Neuron (in vitro differentiated cells): Measurements from ENCODE around the gene RANBP17.
"Not testable (repeated sequence)": the region's sequence is repeated elsewhere in the genome, so short reads cannot be mapped to it uniquely, and the experiment has no call there.

Experiments used
- H2AFZ ChIP-seq: one replicate; pipeline ENCODE4 v1.6.1; 2013; ENCODE audit warnings: low read depth, mild to moderate bottlenecking, inconsistent platforms, low read length, moderate library complexity
- H3K27me3 ChIP-seq: one replicate; pipeline ENCODE4 v1.6.1; 2013; ENCODE audit warnings: low read length; ENCODE audit not compliant: insufficient read depth
- H3K36me3 ChIP-seq: one replicate; pipeline ENCODE4 v1.6.1; 2013; ENCODE audit warnings: low read length; ENCODE audit not compliant: insufficient read depth
- H3K4me1 ChIP-seq: one replicate; pipeline ENCODE4 v1.6.1; 2013; ENCODE audit warnings: low read length; ENCODE audit not compliant: insufficient read depth
- H3K4me3 ChIP-seq: 2 replicates; pipeline ENCODE4 v1.5.1; 2013; ENCODE audit warnings: mild to moderate bottlenecking, low read length, moderate library complexity
- H3K9me3 ChIP-seq: one replicate; pipeline ENCODE4 v1.6.1; 2013; ENCODE audit warnings: low read length

The RANBP17 gene

DNA sequence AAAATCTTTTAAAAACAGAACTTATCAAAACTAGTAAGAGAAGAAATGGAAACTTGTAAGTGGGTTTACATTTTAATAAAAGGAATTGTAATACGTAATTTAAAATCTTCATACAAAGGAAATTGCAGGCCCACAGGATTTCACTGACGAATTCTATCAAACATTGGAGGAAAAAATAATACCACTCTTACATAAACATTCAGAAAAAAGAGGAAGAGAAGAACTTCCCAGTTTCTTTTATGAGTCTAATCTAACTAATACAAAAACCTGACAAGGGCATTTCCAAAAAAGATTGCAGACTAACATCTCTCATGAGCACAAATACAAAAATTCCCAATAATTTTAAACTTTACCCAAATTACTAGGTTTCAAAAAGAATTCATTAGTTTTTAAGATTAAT lies 149.0 kb downstream of the RANBP17 start:
- H3K27me3 ChIP-seq, result no peaks in the 10 kb centered on the region
- no peaks in the 10 kb centered on the region for H3K36me3 ChIP-seq

DNA sequence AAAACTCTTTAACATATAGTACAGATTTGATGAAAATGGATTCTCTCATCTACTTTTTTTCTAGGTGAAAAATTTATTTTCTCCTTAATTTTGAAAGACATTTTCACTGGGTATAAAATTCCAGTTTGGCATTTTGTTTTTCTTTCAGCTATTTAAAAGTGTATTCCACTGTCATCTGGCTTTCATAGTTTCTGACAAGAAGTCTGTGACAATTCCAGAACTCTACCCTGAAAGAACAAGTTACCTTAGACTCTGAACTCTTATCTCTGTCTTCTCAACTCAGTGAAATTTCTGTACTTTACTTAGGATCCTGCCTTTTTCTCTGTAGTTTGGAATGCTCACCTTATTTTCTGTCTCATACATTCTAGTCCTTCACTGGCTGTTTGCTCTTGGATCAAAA lies 161.7 kb downstream of the RANBP17 start:
- Histone ChIP-seq H3K36me3 (no peaks in the 10 kb centered on the region), H3K9me3 (peaks cover 16% of the 10 kb centered on the region), H2AFZ (no peak overlapping the region), H3K4me1 (no peaks in the 10 kb centered on the region), H3K27me3 (no peaks in the 10 kb centered on the region), H3K4me3 (no peak overlapping the region)

More for the DNA sequence above, 149.0 kb downstream of the RANBP17 start:
- Histone ChIP-seq H3K4me1 (no peaks in the 10 kb centered on the region), H2AFZ (no peak overlapping the region), H3K9me3 (no peaks in the 10 kb centered on the region), H3K4me3 (no peak overlapping the region)

DNA sequence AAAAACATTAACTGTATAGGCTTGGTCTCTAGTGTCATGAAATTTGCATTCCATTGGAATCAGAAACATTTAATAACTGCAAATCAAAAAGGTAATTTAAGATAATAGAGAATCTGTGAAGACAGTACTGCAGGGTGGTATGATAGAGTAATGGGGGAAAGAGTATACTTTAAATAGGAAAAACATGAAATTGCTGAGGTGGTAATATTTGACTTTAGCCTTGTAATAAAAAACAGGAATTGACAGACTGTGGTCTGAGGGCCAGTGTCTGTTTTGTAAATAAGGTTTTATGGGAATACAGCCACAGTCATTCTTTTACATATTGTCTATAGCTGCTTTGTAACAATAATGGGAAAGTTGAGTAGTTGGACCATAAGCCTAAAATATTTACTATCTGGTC lies 162.3 kb downstream of the RANBP17 start:
- H3K36me3 ChIP-seq, result no peaks in the 10 kb centered on the region
- H2AFZ ChIP-seq, result no peak overlapping the region
- no peaks in the 10 kb centered on the region for H3K4me1 ChIP-seq
- H3K27me3 ChIP-seq, result no peaks in the 10 kb centered on the region
- H3K4me3 ChIP-seq, result no peak overlapping the region
- peaks cover 16% of the 10 kb centered on the region for H3K9me3 ChIP-seq

DNA sequence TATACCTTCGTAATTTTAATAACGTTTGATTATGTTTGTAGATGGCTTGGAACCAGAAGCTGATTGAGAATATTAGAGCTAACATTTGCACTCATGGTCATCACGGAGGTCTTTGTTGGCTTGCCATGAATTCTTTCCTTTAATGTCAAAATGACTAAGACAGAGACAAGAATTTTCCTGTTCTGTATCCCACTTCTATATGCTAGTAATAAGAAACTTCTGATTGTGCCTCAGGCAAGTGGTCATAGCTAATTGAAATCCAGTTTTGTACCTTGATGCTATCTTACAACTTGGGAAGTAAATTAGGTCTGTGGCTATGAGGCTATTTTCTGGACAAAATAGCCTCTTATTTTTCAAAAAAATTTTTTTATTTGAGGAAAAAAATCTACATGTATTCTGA lies 167.6 kb downstream of the RANBP17 start:
- H3K36me3 ChIP-seq, result peaks cover 3% of the 10 kb centered on the region
- no peaks in the 10 kb centered on the region for H3K27me3 ChIP-seq

DNA sequence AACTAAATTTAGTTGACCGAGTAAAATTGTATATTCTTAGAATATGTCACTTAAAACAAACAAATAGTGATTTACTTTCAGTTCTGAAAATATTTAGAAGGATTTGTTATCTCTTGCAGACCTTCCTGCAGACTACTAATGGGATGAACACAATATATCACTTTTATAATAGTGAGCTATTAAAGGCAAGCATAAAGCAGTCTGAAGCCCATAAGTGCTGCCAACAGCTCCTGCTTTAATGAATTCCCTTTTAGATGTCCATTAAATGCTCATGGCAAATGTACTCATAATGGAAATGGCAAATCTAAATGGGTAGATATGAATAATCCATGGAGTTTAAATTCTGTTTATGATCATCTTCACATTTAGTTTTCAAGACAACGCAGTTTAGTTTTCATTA lies 170.2 kb downstream of the RANBP17 start:
- Histone ChIP-seq H3K36me3 (peaks cover 3% of the 10 kb centered on the region), H2AFZ (no peak overlapping the region), H3K9me3 (no peaks in the 10 kb centered on the region), H3K27me3 (no peaks in the 10 kb centered on the region), H3K4me1 (no peaks in the 10 kb centered on the region), H3K4me3 (no peak overlapping the region)

More for the DNA sequence above, 167.6 kb downstream of the RANBP17 start:
- Histone ChIP-seq H3K9me3 (peaks cover 5% of the 10 kb centered on the region), H2AFZ (no peak overlapping the region), H3K4me1 (no peaks in the 10 kb centered on the region), H3K4me3 (no peak overlapping the region)

DNA sequence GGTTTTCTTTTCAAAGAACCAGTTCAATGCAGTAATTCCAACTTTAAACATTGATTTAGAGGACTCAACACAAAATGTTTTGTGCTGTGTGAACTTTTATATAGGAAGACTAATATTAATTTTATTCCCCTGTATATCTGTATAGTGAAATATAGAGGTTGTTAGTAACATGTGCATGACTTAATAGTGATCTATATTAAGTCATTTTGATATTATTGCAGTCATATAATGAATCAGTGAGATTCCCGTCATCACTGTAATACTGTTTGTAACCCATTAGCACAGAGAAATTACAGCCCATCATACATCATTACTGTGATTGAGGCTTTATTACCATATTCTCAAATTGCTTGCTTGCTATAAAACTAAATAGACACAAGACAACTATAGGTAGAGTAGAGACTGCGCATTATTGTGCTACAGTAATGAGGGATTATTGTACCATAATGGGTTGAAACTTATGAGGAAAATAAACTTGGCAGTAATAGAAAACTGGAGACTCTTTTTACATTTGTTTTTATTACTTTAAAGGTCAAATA lies 170.7 kb downstream of the RANBP17 start:
- H3K9me3 ChIP-seq, result no peaks in the 10 kb centered on the region
- H3K4me1 ChIP-seq, result no peaks in the 10 kb centered on the region
- H3K4me3 ChIP-seq, result no peak overlapping the region
- H3K27me3 ChIP-seq, result no peaks in the 10 kb centered on the region
- H3K36me3 ChIP-seq, result peaks cover 3% of the 10 kb centered on the region
- H2AFZ ChIP-seq, result no peak overlapping the region

DNA sequence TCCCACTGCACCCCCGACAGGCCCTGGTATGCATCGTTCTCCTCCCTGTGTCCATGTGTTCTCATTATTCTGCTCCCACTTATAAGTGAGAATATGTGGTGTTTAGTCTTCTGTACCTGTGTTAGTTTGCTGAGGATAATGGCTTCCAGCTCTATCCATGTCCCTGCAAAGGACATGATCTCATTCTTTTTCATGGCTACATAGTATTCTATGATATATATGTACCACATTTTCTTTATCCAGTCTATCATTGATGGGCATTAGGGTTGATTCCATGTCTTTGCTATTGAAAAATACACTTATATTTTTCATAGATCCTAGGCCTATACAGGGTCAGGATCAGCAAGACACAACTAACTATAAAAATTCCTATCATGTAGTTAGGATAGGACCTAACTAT lies 180.1 kb downstream of the RANBP17 start:
- not testable (repeated sequence) for H3K27me3 ChIP-seq, H2AFZ ChIP-seq, H3K9me3 ChIP-seq, H3K4me1 ChIP-seq, H3K36me3 ChIP-seq, H3K4me3 ChIP-seq

DNA sequence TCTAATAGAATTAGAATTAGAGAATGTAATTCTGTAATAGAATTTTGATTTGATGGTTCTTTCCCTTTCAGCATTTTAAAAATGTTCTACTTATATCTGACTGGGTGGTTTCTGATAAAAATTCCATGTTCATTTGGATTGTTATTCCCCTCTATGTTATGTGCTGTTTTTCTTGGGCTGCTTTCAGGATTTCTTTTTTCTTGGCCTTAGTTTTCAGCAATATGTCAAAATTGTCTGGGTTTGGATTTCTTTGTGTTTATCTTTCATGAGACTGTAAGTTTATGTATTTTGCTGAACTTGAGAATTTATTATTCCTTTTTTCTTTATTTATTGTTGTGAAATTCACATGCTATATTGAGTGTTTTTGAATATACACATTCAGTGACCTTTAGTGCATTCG lies 189.1 kb downstream of the RANBP17 start:
- H3K36me3 ChIP-seq, result no peaks in the 10 kb centered on the region
- H3K27me3 ChIP-seq, result no peaks in the 10 kb centered on the region
- H3K4me1 ChIP-seq, result peaks cover 5% of the 10 kb centered on the region
- H3K9me3 ChIP-seq, result peaks cover 8% of the 10 kb centered on the region
- no peak overlapping the region for H3K4me3 ChIP-seq
- no peak overlapping the region for H2AFZ ChIP-seq

DNA sequence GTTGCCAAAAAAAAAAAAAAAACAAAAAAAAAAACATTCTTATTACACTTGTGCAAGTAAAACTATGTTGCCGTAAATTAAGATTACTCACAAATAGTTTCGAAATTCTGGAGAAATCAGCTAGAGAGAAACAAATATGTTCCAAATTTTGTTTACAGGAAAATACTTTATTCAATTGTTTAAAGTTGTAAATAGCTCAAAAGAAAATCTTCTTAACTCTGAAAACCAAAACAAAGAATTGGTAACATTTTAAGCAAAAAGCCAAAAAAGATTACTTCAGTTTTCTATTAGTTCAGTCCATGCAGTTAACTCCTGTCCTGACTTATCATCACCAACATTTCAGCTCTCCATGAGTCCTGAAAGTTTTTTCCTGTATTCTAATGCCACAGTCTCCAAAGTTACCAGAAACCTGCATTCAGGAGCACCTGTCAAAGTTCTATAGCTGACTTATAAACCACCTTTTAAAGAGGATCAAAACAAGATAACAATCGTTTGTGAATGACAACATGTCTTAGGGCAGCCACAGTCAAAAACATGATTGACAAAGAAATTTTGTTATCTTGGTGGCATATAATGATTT lies 194.1 kb downstream of the RANBP17 start:
- Histone ChIP-seq H2AFZ (no peak overlapping the region), H3K27me3 (no peaks in the 10 kb centered on the region), H3K9me3 (peaks cover 11% of the 10 kb centered on the region), H3K4me3 (no peak overlapping the region), H3K4me1 (no peaks in the 10 kb centered on the region), H3K36me3 (no peaks in the 10 kb centered on the region)

DNA sequence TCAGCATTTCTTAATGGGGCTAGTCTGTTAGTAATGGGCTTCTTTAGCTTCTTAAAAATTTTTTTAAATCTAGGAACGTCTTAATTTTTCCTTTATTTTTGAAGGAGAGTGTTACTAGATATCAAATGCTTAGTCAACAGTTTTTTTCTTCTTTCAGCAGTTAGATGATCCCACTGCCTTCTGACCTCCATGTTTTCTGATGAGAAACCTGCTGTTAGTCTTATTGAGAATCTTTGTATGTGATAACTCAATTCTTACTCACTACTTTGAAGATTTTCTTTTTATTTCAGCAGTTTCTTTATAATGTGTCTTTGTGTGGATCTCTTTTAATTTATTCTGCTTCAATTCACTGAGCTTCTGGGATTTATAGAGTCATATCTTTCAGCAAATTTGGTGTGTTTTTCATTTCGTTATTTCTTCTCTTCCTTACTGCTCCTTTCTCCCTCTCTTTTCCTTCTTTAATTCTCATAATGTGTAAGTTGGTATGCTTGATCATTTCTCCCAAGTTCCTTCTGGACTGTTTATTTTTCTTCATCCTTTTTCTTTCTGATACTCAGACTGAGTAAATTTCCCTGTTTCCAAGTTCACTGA lies 205.8 kb downstream of the RANBP17 start:
- Histone ChIP-seq H3K4me3 (no peak overlapping the region), H3K9me3 (peaks cover 7% of the 10 kb centered on the region), H2AFZ (no peak overlapping the region), H3K36me3 (peaks cover 3% of the 10 kb centered on the region), H3K4me1 (no peaks in the 10 kb centered on the region), H3K27me3 (no peaks in the 10 kb centered on the region)

DNA sequence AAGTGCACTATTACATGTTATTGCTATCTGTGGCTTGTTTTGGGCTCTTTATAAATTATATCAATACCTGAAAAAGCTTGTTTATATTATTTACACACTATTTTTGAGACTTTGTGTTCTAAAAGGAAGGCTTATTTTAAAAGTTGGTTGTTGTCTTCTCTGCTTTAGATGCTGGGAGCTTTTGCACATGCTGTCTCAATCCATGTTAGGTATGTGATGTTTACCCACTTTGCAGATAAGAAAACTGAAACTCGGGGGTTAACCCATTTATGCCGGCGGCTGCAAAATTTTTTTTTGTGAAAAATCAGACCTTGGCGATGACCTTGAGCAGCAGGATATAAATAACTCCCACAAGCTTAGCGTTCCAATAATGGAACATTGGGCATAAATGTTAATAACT lies 212.9 kb downstream of the RANBP17 start:
- peaks cover 10% of the 10 kb centered on the region for H3K36me3 ChIP-seq
- H3K4me3 ChIP-seq, result no peak overlapping the region
- no peaks in the 10 kb centered on the region for H3K27me3 ChIP-seq
- peaks cover 4% of the 10 kb centered on the region for H3K9me3 ChIP-seq
- H3K4me1 ChIP-seq, result no peaks in the 10 kb centered on the region
- H2AFZ ChIP-seq, result no peak overlapping the region

DNA sequence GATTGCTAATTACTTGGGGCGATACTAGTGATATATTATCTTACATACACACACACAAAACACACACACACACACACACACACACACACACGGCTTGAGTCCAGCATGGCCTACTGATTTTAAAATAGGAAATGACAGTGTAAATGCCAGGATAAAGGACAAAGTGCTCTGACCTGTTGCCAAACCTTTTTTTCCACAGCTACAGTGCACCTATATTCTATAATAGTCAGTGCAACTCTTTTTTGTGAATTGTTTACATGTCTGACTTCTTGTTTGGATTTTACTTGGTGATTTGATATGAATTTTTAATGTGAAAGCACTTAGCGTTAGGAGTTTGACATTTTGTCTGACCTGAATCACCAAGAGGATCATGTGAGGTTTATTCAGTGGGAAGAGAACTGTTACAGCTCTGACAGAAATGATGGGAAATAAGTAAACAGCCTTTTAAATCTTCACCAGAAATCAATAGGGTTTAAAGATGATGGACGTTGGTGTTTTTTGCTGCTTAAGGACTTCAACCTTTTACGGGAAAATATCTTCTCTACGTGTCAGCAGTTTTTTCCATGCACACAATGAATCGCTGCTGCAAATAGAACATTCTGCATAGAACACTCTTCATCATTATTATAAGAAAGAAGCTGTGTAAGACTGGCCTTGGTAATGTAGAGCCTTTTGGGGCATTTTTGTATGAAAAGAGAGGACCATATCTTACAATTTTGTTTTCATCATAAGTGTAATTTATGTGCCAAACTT lies 218.5 kb downstream of the RANBP17 start:
- Histone ChIP-seq H3K4me3 (no peak overlapping the region), H3K36me3 (peaks cover 10% of the 10 kb centered on the region), H2AFZ (no peak overlapping the region), H3K9me3 (peaks cover 4% of the 10 kb centered on the region), H3K4me1 (peaks cover 1% of the 10 kb centered on the region), H3K27me3 (no peaks in the 10 kb centered on the region)

DNA sequence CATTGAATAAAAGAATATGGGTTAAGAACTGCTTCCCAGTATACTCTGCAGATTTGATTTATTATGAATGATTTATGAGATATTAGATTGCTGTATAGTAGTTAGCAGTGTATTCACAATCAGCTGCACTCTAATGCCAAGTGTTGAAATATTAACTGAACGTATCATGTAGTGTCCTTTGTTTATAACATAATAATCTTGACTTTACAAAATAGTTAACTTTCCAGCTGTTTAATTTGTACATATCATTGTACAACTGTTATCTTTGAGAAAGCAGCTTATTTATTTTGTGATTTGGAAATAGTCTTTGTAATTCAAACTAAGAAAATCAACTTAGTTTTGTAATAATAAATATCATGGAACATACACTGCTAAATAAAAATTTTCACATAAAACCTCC lies 219.5 kb downstream of the RANBP17 start:
- H3K4me3 ChIP-seq, result no peak overlapping the region
- peaks cover 10% of the 10 kb centered on the region for H3K36me3 ChIP-seq
- H2AFZ ChIP-seq, result no peak overlapping the region
- H3K9me3 ChIP-seq, result peaks cover 4% of the 10 kb centered on the region
- H3K4me1 ChIP-seq, result peaks cover 1% of the 10 kb centered on the region
- no peaks in the 10 kb centered on the region for H3K27me3 ChIP-seq
